ENCODE measurements around the gene LCE2A.
A peak's percentile ranks its signal among the peaks of the same experiment; 100 is the strongest.
"Not testable (repeated sequence)": the region's sequence is repeated elsewhere in the genome, so short reads cannot be mapped to it uniquely, and the experiment has no call there.

LCE2A gene

GRCh38 chr1:152697701-152698600 lies at the start of gene LCE2A:
Gene LCE2A, plus strand, starts transcription at chr1:152698345. Its CDS starts 557 bp downstream, at chr1:152698902.
- DNase-seq (ENCODE audit: low spot score) = no peak

- DNase-seq (ENCODE audit: low spot score) = peak; percentile 43
Measured at GRCh38 chr1:152654110-152654509, 44.0 kb upstream of the LCE2A start.

- DNase-seq (ENCODE audit: low spot score) = no peak
Measured at GRCh38 chr1:152656459-152656858, 41.7 kb upstream of the LCE2A start.

- no peak for DNase-seq (ENCODE audit: low spot score)
Measured at GRCh38 chr1:152657677-152658076, 40.5 kb upstream of the LCE2A start.

GRCh38 chr1:152658649-152659048 lies 39.5 kb upstream of the LCE2A start:
- no peak for DNase-seq (ENCODE audit: low spot score)

- no peak for DNase-seq (ENCODE audit: low spot score)
Measured at GRCh38 chr1:152663098-152663497, 35.0 kb upstream of the LCE2A start, which contains the start of gene LCE2D. Gene LCE2D, plus strand, starts transcription at chr1:152663380. Its CDS starts 726 bp downstream, at chr1:152664106.

- not testable (repeated sequence) for DNase-seq (ENCODE audit: low spot score)
Measured at GRCh38 chr1:152666171-152666570, 32.0 kb upstream of the LCE2A start.

- no peak for DNase-seq (ENCODE audit: low spot score)
Measured at GRCh38 chr1:152667648-152668047, 30.5 kb upstream of the LCE2A start.

- DNase-seq (ENCODE audit: low spot score) = no peak
Measured at GRCh38 chr1:152673016-152673415, 25.1 kb upstream of the LCE2A start.

GRCh38 chr1:152674983-152675382 lies 23.2 kb upstream of the LCE2A start, which contains the start of gene LCE2C:
Gene LCE2C, plus strand, starts transcription at chr1:152675279. Its CDS starts 737 bp downstream, at chr1:152676016.
- DNase-seq (ENCODE audit: low spot score) = not testable (repeated sequence)

- DNase-seq (ENCODE audit: low spot score) = no peak
Measured at GRCh38 chr1:152679459-152679858, 18.7 kb upstream of the LCE2A start.

GRCh38 chr1:152681616-152682015 lies 16.5 kb upstream of the LCE2A start:
- no peak for DNase-seq (ENCODE audit: low spot score)

GRCh38 chr1:152683846-152684245 lies 14.3 kb upstream of the LCE2A start:
- DNase-seq (ENCODE audit: low spot score) = no peak

- DNase-seq (ENCODE audit: low spot score) = not testable (repeated sequence)
Measured at GRCh38 chr1:152685823-152686222, 12.3 kb upstream of the LCE2A start, which contains the start of gene LCE2B. Gene LCE2B, plus strand, starts transcription at chr1:152686123. Its CDS starts 721 bp downstream, at chr1:152686844.

GRCh38 chr1:152699746-152700145 lies 1.6 kb downstream of the LCE2A start:
- no peak for DNase-seq (ENCODE audit: low spot score)

- DNase-seq (ENCODE audit: low spot score) = no peak
Measured at GRCh38 chr1:152707860-152708259, 9.7 kb downstream of the LCE2A start, which contains the start of gene LCE4A. Gene LCE4A, plus strand, starts transcription at chr1:152708160. Its CDS starts 916 bp downstream, at chr1:152709076.

GRCh38 chr1:152718238-152718637 lies 20.1 kb downstream of the LCE2A start:
- no peak for DNase-seq (ENCODE audit: low spot score)

- DNase-seq (ENCODE audit: low spot score) = no peak
Measured at GRCh38 chr1:152725261-152725660, 27.1 kb downstream of the LCE2A start.

- no peak for DNase-seq (ENCODE audit: low spot score)
Measured at GRCh38 chr1:152728986-152729385, 30.8 kb downstream of the LCE2A start.

- DNase-seq (ENCODE audit: low spot score) = no peak
Measured at GRCh38 chr1:152735648-152736047, 37.5 kb downstream of the LCE2A start.

GRCh38 chr1:152737997-152738396 lies 39.9 kb downstream of the LCE2A start:
- no peak for DNase-seq (ENCODE audit: low spot score)

- DNase-seq (ENCODE audit: low spot score) = no peak
Measured at GRCh38 chr1:152739841-152740240, 41.7 kb downstream of the LCE2A start.

- DNase-seq (ENCODE audit: low spot score) = no peak
Measured at GRCh38 chr1:152741656-152742055, 43.5 kb downstream of the LCE2A start.

Data from cerebellar cortex (tissue), 1 donor.